SKM-1 (cell line): ENCODE measurements around the gene SETD5.

Source experiments
- DNase-seq: peaks from one replicate; lab custom pipeline; 2025; ENCODE audit not compliant: unreplicated experiment; lab: John Stamatoyannopoulos, UW

Gene SETD5

GRCh38 chr3:9512456-9513045 is 115.1 kb downstream of the SETD5 start:
- no peak for DNase-seq

DNA sequence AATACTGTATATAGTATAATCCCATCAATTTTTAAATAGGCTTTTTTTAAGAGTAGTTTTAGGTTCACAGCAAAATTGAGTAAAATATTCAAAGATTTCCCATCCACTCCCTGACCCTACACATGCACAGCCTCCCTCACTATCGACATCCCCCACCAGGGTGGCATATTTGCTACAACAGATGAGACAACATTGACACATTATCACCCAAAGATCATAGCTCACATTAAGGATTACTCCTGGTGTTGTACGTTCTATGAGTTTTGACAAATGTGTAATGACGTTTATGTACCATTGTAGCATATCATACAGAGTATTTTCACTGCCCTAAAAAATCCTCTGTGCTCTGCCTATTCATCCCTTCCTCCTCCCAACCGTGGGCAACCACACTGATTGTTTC is 116.9 kb downstream of the SETD5 start:
- DNase-seq, result no peak

- DNase-seq, result no peak
Measured at GRCh38 chr3:9514956-9515355, 117.5 kb downstream of the SETD5 start.

DNA sequence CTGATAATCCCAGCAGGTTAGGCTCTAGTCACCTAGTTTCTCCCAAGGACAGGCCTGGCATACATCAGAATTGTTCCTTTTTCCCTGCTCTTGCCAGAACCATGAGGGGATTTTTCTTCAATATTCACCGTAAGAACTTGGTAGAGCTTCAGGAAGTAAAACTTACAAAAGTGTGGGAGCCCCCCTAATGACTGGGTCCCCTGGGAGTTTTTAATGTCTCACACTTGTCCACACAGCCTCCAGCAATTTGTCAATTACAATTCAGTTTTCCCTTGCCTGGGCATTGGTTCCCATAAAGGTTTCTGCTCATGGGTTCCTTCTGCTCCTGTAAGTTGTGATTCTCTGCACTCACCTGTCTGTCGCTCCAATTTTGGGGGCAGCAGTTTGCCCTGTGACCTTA is 127.7 kb downstream of the SETD5 start:
- no peak for DNase-seq
